Measurements from ENCODE around the gene TP53INP2.
A peak's percentile ranks its signal among the peaks of the same experiment; 100 is the strongest.
"Not testable (repeated sequence)": the region's sequence is repeated elsewhere in the genome, so short reads cannot be mapped to it uniquely, and the experiment has no call there.

Gene TP53INP2

GRCh38 chr20:34706302-34706875 is 2.2 kb downstream of the TP53INP2 start:
- DNase-seq = no peak

- DNase-seq = no peak
Measured at GRCh38 chr20:34706912-34707784, 3.0 kb downstream of the TP53INP2 start.

GRCh38 chr20:34708621-34709043 is 4.5 kb downstream of the TP53INP2 start:
- DNase-seq = no peak

DNA sequence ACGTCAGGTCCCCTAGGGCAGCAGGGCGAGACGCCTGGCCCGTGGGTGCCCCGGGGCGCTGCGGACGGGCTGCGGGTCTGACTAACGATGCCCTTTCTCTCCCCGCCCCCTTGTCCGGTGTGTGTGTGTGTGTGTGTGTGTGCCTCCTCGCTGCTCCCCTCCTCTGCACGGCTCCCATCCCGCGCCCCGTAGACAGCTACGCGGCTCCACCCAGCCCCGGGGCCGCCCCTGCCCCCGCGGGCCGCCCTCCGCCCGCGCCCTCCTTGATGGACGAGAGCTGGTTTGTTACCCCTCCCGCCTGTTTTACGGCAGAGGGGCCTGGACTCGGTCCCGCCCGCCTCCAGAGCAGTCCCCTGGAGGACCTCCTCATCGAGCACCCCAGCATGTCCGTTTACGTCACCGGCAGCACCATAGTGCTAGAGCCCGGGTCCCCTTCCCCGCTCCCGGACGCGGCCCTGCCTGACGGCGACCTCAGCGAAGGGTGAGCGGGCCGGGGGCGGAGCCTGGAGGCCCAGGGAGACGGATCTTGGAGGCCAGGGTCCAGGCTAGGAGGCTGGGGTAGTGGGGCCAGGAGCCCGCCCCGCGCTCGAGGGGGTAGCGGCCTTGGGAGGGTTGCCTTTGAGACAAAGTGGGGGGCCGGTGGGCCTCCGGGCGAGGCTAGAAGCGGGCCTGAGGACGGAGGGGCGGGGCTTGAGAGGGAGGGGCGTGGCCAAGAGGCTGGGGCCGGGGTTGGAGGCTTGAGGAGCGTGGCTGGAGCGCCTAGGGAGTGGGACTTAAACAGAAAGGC is 5.1 kb downstream of the TP53INP2 start:
- DNase-seq = peak; percentile 57

- no peak for DNase-seq
Measured at GRCh38 chr20:34709831-34710567, 5.9 kb downstream of the TP53INP2 start.

- DNase-seq = no peak
Measured at GRCh38 chr20:34710568-34710839, 6.4 kb downstream of the TP53INP2 start.

GRCh38 chr20:34710861-34711574 is 6.9 kb downstream of the TP53INP2 start:
- DNase-seq = no peak

DNA sequence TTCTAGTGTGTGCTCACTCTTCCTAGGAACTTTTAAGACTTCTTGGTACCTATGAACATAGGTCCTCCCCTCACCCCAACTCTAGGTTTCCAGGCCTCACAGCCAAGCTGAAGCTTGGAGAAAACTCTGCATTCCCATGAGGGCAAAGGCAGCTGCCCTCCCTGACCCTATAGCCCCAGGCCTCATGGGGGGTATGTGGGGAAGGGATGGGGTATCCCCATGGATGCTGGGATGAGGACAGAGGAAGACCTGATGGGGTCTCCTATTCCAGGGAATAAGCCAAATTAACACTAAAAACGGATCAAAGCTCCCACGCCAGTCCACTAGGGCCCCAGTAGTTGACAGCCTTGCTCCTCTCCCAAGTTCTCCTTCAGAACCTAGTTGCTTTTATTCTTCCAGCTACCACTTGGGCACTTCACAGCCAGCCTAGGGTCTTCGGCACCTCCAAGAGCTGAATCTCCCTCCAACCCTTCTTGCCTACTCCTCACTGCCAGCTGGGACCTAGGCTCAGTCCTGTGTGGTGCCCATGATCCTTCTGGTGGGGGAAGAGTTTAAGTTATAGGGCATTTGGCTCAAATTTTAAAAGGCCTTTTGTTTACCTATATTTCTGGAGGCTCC is 7.8 kb downstream of the TP53INP2 start:
- DNase-seq = no peak

DNA sequence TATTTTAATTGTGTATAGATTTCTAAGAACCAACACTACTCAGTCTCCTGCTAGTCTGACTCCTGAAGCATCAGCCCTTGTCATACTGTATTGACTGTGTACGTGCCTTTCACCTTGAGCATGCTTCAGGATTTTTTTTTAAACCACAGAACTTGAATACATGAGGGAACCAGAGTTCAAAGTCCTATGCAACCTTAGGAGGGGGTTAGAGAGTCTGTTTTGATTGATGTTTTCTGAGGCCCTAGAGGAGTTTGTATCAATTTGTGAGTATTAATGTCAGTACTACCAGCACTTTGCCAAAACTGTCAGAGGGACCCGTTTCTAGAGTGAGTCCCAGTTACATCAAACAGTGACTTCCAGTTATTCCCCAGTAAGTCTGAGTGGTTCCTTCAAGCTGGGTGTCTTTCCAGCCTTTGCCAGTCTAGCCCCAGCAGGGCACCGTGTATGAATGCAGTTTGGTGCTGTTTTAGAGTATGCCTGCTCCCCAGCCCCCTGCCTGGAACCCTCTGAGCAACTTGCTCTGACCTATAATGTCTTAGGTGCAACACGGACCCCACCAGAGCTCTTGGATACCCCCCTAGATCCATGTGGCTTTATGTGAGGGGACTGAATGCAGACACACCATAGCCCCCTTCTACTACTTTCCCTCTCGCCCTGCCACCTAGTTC is 8.5 kb downstream of the TP53INP2 start:
- no peak for DNase-seq

DNA sequence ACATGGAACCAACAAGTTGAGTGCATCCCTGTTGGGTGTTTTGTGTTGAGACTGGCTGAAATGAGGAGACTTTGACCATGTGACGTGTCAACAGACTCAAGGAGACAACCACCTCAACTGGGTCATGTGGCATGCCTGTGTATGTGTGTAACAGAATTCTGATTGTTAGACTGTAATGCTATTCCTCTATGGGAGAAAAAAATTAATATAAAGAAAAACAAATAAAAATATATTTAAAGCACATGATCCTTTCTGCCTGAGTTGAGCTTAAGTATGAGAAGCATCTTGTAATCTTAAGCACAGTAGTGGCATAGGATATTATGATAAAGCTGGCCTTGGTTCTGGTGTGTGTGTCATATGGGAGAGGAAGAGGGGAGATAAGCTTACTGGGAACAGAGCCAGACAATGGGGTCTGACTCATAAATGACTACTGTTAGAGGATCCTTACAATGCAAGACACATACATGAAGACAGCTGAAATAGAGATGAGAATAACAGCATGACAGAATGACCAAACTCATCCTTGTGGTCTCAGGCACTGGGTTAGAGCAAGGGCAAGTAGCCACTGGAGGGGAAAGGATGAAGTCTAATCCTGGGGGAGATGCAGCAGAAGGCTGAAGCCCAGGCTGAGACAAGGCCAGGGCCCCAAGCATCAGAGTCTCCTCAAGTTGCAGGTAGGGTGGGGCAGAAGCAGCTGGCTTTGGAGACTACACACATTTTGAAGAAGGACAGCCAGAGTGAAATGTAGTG is 9.2 kb downstream of the TP53INP2 start:
- peak; percentile 16 for DNase-seq

- not testable (repeated sequence) for DNase-seq
Measured at GRCh38 chr20:34713944-34714515, 9.9 kb downstream of the TP53INP2 start.

DNA sequence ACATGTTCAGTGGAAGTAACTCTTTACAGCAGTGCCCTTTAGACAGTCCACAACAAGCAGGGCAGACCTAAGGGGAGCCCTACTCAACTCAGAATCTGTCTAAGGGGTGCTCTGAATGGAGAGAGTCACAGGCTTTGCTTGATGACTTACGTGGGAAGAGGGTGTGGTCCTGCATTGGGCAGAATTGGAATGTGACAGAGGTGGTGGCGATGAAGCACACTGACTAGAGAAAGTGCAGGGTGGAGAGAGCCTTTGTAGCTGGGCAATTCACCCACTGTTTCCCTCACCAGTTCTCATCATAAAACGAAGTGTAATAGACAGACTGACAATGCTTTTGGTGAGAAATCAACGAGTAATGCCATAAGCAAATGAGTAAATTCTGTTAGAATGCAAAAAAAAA is 11.2 kb downstream of the TP53INP2 start:
- DNase-seq = no peak

- DNase-seq = no peak
Measured at GRCh38 chr20:34716921-34717229, 12.7 kb downstream of the TP53INP2 start.

DNA sequence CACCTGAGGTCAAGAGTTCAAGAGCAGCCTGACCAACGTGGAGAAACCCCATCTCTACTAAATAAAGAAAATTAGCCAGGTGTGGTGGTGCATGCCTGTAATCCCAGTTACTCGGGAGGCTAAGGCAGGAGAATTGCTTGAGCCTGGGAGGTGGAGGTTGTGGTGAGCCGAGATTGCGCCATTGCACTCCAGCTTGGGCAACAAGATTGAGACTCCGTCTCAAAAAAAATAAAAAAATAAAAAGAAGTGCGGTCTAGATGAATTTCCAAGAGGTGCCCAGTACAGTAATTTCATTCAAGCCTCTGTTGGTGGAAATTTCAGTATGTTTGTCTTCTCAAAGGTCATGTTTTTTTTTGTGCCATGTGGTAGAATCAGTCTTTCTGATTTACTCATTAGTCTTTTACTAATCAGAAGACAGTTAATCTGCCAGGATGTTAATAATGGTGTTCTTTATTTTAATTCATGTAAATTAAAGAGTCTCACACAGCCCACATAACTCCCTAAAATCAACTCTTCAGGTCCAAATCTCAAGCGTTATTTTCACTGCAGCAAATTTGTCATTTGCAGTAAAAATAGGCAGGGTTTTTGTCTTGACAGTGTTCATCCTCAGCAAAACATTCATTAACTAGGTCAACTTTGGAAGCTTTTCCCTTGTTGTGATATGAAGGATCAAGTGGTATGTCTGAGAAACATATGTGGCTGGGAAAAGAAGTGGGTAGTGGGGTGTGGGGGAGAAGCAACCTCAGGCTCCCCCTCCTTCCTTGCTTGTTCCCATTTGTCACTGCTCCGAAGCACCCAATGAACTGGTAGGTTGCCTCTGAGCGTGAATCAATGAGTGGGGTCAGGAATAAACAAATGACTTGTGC is 13.3 kb downstream of the TP53INP2 start:
- no peak for DNase-seq

DNA sequence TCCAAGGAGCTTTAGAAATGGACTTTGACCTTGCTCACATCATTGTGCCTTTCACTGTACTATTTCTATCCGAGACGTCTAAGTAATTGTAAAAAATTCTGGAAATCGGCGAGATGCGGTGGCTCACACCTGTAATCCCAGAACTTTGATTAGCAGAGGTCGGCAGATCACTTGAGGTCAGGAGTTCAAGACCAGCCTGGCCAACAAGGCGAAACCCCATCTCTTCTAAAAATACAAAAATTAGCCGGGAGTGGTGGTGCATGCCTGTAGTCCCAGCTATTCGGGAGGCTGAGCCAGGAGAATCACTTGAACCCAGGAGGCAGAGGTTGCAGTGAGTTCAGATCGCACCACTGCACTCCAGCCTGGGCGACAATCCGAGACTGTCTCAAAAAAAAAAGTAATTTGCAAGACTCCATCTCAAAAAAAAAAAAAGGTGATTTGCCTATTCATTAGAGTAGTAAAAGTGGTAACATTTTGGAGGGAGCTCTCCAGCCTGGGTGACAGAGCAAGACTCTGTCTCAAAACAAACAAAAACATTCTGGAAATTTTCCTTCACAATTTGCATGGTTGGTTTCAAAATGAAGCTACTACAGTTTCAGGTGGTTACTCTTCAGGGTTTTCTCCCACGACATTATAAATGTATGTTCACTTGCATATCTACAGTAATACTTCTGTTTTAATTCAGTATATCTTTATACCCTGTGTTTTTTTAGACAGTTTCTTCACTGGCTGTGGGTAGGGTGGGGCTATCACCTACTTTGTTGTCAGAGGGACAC is 15.3 kb downstream of the TP53INP2 start:
- DNase-seq = not testable (repeated sequence)

GRCh38 chr20:34720266-34720665 is 16.1 kb downstream of the TP53INP2 start:
- DNase-seq = no peak

DNA sequence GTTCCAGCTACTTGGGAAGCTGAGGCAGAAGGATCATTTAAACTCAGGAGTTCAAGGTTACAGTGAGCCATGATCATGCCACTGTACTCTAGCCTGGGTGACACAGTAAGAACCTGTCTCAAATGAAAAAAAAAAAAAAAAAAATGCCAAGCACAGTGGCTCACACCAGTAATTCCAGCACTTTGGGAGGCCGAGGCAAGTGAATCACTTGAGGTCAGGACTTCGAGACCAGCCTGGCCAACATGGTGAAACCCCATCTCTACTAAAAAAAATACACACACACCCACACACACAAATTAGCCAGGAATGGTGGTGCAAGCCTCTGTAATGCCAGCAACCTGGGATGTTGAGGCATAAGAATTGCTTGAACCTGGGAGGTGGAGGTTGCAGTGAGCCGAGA is 18.4 kb downstream of the TP53INP2 start:
- DNase-seq = not testable (repeated sequence)

GRCh38 chr20:34724172-34724571 is 20.0 kb downstream of the TP53INP2 start:
- no peak for DNase-seq

GRCh38 chr20:34729416-34729815 is 25.3 kb downstream of the TP53INP2 start:
- no peak for DNase-seq
